Hematopoietic multipotent progenitor cell treated with erythropoietin and hydrocortisone succinate and interleukin-3 and kit ligand, for 15 days (in vitro differentiated cells): Measurements from ENCODE around the gene RPUSD4.

Experiments used
- DNase-seq: peaks from one replicate; pipeline ENCODE4 v3.0.0-alpha.2; 2015; ENCODE audit warnings: low spot score

The RPUSD4 gene

GRCh38 chr11:126212089-126212660 lies 725 bp upstream of the RPUSD4 start:
- no peak for DNase-seq

- no peak for DNase-seq
Measured at GRCh38 chr11:126210871-126211235, 597 bp downstream of the RPUSD4 start.

- DNase-seq = no peak
Measured at GRCh38 chr11:126207896-126208295, 3.6 kb downstream of the RPUSD4 start.

GRCh38 chr11:126205359-126205758 lies 6.1 kb downstream of the RPUSD4 start:
- no peak for DNase-seq

GRCh38 chr11:126202646-126203359 lies 8.6 kb downstream of the RPUSD4 start:
- no peak for DNase-seq

GRCh38 chr11:126198648-126199047 lies 12.8 kb downstream of the RPUSD4 start:
- no peak for DNase-seq

GRCh38 chr11:126197277-126197939 lies 14.0 kb downstream of the RPUSD4 start:
- DNase-seq = no peak

GRCh38 chr11:126195119-126195518 lies 16.3 kb downstream of the RPUSD4 start:
- DNase-seq = no peak

- peak; percentile 52 for DNase-seq
Measured at GRCh38 chr11:126194121-126194543, 17.3 kb downstream of the RPUSD4 start.

- no peak for DNase-seq
Measured at GRCh38 chr11:126193038-126193478, 18.4 kb downstream of the RPUSD4 start.

- no peak for DNase-seq
Measured at GRCh38 chr11:126192361-126192760, 19.1 kb downstream of the RPUSD4 start.

GRCh38 chr11:126191379-126192073 lies 19.9 kb downstream of the RPUSD4 start:
- DNase-seq = no peak

GRCh38 chr11:126190792-126191191 lies 20.7 kb downstream of the RPUSD4 start:
- no peak for DNase-seq

- no peak for DNase-seq
Measured at GRCh38 chr11:126189109-126189929, 22.1 kb downstream of the RPUSD4 start.

- DNase-seq = no peak
Measured at GRCh38 chr11:126188332-126189108, 22.9 kb downstream of the RPUSD4 start.

GRCh38 chr11:126186708-126187529 lies 24.5 kb downstream of the RPUSD4 start:
- DNase-seq = no peak

- DNase-seq = no peak
Measured at GRCh38 chr11:126186025-126186698, 25.3 kb downstream of the RPUSD4 start.

GRCh38 chr11:126185259-126186024 lies 26.0 kb downstream of the RPUSD4 start:
- no peak for DNase-seq
